GM21515 (cell line): ENCODE measurements around the gene HS3ST5.
"Not testable (repeated sequence)": the region's sequence is repeated elsewhere in the genome, so short reads cannot be mapped to it uniquely, and the experiment has no call there.

Experiments used
- ATAC-seq: cut with Tn5 transposase; IDR thresholded peaks from one replicate; pipeline ENCODE4 v1.9.1; 2021; ENCODE audit not compliant: unreplicated experiment

The HS3ST5 gene

DNA sequence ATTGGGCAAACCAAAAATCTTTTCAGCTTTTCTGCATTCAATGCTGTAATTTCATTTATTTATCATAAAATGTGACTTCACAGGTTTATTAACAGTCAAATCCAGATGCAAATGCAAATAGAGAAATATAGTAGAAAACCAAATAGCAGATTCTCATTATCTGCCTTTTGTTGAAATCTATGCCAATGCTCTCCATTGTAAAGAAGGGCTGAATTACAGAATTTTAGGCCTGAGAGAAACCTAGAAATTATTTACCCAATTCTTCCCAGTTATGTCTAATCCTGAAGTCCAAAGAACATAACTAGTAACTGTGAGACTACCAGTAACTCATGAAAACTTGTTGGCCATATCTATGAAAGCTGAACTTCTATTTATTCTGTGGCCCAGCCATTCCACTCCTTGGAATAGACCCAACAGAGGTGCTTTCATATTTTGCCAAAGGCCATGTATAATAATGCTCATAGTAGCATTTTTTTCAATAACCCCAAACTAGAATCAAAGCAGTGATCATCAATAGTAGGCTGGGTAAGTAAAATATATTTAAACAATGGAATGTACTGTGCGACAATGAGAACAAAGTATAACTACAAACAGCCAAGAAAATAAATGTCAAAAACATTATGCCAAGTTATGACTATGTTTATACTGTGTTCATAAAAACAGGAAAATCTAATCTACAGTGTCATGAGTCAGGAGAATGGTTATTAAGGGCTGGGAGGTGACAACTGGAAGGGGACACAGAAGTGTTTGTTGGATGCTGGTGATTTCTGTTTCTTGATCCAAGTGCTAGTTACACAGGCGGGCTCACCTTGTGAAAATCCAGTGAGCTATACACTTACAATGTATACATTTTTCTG is 183.8 kb downstream of the HS3ST5 start:
- no peak for ATAC-seq

DNA sequence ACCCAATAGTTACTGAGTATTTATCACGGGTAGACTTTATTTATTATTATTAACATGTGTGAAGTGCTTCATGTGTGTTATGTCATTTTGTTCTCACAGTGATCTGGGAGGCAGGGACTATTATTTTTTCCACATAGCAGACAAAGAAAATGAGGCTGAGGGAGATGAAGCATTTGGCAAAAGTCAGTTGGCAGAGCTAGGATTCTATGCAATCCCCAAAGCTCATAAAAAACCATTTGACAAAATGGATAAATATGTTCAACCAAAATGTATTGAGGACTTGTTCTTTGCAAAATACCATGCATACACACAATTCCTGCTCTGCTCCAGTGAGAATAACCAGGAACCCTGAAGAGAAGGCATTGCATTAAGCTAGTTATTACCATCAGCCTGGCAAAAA is 184.4 kb downstream of the HS3ST5 start:
- ATAC-seq: no peak

DNA sequence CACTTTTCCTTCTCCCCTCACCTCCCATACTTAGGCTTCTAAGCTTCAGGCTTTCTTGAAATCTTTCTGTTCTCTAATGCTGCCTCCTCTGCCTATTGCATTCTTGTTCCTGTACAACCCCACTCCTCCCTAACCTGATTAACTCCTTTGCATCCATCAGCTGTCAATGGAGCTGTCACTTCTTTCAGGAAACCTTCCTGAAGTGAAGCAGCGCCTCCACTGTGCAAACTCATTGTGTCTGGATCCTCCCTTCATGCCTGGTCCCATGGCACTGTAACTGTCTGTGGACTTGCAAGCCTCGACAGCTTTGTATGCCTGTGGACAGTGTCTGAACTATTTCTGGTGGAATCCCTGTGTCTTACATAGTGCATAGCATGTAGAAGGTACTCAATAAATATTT is 185.0 kb downstream of the HS3ST5 start:
- ATAC-seq: no peak

DNA sequence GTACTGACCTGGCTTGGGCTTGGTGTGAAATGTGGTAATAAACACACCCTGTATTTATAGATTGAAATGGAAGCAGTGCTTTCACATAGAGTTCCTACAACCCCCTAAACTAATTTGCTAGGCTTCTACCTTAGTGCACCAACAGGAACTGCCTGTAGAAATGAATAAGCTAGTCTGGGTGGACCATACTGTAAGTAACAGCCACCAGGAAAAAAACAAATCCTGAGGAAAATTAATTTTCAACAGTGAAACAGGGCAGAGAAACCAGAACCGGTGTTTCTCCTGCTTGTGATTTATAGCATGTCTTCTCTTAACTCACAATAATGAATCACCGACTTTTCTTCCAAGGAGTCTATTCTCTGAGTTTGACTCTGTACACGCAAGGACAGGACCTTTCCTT is 187.1 kb downstream of the HS3ST5 start:
- ATAC-seq: no peak

DNA sequence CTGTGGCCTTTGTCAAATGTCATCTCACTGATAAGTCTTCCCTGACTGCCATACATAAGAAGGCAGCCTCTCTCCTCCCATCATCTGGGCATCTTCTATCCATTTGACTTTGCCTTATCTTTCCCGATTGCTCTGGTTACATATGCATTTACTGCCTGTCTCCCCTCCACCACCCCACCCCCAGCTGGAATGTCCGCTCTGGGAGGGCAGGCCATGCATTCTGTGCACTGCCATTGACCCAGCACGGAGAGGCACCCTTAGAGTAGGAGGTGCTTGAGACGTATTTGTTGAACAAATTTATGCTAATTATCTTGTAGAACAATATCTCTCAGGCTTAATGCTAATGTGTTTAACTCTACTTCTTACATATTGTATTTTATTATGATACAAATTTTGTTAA is 188.0 kb downstream of the HS3ST5 start:
- ATAC-seq: no peak

DNA sequence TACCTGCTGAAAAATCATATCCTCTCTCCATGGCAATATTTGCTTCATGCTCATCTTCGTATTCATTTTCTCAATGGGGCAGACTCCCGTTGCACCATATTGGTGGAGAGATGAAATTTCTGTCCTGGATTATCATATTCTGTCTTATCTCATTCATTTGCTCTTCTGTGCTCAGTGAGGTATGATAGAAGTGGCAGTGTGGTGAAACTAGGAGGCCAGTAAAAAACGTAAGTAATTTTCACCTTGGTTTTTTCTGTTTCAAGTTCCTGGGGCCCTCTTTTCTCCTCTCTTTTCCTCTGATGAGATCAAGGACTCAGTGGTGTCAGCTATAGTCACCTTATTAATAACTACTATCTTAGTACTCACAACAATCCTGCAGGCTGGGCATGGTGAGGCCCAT is 189.4 kb downstream of the HS3ST5 start:
- ATAC-seq: no peak

DNA sequence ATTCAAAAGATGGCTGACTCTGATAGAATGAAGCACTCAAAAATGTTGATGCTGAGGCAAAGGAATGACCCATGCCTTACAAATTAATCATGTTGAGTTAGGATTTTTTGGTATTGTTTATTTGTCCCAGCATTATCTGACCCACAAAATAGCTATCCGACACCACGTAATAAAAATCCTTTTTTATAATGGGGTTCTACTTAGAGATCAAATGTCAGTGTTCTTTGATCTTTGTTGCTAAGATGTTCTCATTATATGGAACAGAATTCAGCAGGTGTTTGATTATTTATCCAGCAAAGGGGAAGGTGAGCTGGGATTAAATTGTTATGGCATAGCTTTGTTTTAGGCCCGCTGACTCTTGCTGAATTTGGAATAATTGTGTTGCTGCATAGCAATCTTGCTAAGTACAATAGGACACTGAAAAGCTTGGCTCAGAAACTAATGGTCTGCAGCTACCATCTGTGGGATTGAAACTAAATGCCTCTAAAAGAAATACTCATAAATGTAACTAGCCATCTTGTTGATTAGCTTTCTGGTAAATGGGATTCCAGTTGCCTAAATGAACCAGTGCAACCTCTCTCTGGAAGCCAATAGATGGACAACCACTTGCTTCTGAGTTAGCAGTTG is 191.6 kb downstream of the HS3ST5 start:
- ATAC-seq: no peak

DNA sequence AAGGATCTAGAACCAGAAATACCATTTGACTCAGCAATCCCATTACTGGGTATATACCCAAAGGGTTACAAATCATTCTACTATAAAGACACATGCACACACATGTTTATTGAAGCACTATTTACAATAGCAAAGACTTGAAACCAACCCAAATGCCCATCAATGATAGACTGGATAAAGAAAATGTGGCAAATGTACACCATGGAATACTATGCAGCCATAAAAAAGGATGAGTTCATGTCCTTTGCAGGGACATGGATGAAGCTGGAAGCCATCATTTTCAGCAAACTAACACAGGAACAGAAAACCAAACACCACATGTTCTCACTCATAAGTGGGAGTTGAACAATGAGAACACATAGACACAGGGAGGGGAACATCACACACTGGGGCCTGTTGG is 193.6 kb downstream of the HS3ST5 start:
- ATAC-seq: not testable (repeated sequence)

DNA sequence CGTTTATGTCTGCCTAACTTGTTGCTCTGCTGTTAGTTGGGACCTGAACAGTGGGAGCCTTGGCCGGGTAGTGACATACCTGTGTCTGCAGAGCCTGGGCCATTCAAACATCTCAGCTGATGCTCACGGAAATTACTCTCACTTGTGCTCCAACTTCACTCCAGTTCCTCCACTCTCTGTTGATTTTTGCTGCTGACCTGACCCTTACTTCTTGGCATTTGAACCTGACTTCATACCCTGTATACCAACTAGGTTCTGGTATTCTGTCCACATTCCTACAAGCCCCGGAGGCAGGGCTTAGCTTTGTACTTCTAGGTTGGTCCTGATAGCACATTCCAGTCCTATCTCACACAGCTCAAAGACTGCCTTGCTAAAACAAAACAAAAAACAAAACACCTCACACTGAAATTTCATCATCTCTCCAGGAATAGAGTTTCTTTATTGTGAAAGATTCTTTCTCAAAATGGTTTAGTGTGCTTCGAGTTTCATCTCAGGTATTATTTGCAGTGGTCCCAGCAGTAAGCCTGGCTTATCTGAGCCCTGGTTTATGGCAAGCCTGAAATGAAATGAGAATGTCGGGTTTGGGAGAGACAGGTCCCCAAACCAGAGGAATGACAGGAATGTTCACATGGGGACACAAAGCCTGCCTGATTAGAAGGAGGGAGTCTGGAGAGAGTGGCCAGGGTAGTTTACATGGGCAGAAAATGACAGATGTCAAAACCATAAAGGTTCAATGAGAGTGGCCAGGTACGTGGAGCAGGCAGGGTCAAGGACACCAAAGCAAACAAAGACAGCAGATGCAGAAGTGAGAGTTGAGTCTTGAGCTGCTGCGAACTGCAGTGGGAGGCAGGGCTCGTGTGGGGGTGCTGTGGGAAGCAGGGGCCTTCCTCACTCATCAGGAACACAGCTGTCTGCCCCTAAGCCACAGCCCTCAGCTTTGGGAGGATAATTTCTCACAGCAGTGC is 197.7 kb downstream of the HS3ST5 start:
- ATAC-seq: no peak

DNA sequence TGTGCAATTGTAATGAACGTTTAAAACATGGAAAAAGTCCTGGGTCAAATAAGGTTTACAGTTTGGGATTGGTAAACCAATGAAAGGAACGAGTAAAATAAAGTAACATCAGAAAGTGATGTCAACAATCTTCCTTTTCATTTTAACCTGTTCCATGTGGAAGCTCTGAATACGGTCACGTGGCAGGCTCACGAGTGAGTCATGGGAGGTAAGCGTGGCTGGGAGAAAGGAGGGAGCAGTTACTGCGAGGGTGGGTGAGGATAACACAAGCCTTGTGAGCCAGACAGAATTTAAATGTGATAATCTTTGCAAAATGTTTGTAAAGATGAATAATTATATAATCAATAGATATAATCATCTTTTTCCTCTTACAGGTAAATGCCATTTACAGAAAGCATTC is 200.6 kb downstream of the HS3ST5 start:
- ATAC-seq: no peak

DNA sequence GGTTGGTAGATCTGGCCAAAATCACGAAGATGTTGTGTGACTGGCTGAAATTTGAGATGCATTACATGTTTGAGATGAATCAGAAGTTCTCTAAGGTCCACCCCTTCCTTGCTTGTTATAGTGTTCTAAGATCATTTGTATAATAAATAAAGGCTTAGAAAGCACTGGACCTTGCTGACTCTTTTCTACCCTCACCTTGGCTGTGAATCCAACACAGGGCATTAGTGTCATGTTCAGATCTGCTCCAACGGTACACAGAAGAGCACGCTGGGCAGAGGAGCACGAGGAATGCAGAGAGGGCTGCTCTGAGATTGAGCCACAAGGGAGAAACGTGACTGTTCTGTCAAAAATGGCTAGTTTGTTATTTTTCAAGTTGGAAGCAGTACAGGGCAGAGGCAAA is 202.4 kb downstream of the HS3ST5 start:
- no peak for ATAC-seq

DNA sequence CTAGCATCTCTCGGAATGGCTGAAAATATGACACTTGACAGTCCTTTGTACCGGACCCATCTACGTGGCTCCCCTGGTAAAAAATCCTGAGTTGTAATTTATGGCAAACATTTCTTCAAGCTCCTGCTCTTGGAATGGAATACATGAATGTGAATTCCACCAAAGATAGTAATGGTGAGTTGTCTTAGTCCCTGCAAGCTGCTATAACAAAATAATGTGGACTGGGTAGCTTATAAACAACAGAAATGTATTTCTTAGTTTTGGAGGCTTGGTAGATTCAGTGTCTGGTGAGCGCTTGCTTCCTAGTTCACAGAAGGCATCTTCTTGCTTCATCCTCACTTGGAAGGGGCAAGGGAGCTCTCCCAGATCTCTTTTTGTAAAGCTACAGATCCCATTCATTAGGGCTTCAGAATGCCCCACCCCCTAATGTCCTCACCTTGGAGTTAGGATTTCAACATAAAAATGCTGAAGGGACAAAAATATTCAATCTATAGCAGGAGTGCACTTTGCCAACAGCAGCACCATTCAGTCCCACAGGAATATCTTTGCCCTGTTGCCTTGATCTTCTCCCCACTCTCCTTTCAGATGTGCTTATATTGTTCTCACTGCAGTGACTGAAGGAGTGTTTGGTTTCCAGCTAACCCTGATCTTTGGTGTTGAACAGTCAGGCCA is 204.1 kb downstream of the HS3ST5 start:
- no peak for ATAC-seq

DNA sequence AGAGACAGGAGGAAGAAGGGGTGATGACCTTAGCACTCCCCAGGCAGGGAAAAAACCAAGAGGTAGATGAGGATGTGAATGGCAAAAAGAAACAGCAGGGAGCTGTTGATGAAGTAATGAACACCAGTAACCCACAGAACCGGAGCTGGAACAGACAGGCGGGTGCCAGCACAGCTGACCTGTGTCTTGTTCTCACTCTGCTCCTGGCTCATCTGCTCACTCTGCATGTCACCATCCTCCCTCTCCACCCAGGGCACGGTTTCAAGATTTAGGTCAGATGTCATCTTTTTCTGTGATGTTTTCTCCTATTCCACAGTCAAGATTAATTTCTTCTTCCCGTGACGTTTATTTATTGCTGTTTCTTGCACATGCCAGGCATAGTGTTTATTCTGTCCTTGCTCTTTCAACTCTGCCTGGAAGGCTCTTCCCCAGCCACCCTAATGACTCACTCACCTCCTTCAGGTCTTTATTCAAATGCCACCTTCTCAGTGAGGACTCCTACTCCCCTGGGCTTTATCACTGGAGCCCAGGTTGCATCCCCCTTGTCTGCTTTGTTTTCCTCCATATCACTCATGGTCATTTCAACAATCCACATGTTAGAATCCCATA is 207.4 kb downstream of the HS3ST5 start:
- no peak for ATAC-seq

DNA sequence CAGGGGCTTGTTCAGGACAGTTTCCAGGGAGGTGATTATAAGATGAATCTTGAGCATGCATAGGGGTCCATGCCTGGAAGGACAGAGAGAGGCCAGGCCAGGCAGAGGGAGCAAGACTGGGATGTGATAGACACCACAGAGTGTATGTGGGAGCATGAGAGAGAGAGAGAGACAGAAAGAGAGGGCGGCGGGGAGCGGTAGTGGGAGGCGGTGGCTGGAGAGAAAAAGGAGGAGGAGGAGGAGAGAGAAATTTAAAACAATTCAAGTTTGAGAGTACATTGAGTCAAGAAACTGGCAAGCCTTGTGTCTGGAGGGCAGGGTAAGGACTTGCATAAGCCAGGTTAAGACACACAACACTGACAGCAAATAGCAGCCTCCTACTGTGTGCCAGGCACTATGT is 209.0 kb downstream of the HS3ST5 start:
- no peak for ATAC-seq

DNA sequence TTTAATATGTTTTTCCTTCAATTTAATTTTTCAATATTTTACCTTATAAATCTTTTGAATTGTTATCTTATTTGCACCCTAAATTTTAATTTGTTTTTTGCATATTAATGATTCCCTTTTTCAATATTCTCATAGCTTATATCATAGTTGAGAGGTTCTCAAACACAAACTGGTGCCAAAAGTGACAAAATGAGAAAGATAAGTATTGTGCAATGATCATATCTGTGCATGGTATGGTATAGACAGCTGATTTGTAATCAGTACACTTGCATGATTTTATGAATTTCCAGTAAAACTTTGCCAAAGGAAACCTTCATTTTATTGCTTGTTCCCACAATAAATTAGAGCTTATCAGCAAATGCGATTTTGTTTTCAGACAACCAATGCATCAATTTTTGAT is 210.9 kb downstream of the HS3ST5 start:
- no peak for ATAC-seq

DNA sequence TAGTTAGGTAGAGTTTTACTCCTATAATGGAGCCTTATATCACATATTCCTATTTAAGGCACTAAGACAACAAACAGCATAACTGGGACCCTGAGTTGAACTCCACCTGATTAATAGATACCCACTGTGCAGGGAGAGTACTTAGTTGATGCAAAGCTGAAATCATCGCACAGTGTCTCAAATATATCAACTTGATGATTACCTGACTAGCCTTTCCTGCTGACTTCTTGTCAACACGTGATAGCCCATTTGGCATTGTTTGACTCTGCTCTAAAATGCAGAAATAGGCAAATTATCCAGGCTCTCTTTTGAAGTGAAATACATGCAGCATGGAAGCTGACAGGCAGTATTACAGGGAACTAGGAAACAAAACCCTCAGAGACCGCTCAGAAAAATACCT is 217.2 kb downstream of the HS3ST5 start:
- ATAC-seq: no peak

DNA sequence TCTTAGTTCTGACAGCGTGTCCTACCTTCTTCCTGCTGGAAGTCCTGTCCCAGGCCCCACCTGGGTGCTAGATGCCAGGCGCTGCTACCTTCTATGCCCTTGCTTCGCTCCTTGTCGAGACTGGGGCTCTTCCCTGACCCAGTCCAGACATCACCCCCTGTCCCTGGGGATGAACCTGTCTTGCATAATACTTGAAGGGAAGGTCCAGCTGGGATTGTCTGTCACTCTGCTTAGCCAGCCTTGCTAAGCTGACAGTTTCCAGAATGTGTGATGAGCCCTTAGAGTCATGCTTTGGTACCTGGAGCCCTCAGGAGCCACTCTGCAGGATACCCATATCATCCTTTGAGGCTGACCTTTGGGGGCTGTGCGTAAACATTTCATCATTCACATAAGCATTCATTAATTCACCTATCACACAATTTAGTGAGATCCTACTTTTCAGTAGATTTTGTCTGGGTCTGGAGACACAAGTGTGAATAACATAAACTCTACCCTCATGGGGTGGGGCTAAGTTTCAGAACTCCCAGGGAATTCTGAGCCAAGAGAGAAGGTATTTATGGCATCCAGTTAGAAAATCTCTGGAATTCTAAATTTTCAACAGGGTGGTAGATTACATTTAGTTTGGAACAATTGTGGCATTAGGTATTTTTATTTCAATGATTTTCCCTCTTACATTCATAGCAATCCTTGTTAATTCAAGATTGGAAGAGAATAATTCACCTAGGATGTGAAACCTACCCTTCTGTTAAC is 220.7 kb downstream of the HS3ST5 start:
- no peak for ATAC-seq

DNA sequence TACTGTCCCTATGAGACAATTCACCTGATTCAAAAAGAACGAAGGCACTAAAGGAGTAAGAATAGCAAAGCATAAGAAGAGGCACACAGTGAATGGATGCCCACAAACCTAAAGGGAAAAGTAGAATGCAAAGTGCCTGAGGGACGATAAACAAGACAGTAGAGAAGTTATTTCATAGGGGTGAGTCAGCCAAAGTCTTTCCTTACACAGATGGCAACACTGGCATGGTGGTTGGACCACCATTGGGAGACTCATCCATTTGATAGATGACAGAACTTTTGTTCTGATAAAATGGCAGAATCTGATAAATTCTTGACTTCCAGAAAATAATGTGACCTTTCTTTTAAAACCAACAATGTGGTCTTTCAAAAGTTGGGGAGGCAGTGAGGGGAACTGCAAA is 223.8 kb downstream of the HS3ST5 start:
- ATAC-seq: no peak

DNA sequence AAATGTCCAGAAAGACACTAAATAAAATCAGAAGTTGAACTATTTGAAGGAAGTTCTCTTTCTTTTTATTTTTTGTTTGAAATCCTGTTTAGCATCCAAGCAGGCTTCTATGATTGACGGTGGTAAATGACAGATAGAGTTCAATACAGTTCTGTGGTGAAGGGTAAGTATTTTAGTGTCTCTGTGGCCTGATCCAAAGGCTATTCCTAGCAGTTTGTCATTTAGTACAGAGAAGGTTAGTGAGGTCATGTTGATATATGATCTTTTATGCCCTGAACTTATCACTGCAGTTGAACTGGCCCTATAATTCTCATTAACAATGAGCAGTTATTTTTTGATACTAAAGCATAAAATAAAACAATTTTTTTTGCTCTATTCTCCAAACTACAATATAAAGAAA is 227.2 kb downstream of the HS3ST5 start:
- no peak for ATAC-seq
